ENCODE measurements around the gene VEPH1. TPM values are rescaled to one million over a fixed set of nuclear protein-coding genes. Genes with fewer than 3 reads are reported as not detected.

The VEPH1 gene
- total RNA-seq, 4 donors from 2014 or later = 0.59 to 4.7 (median 2.7) TPM

DNA sequence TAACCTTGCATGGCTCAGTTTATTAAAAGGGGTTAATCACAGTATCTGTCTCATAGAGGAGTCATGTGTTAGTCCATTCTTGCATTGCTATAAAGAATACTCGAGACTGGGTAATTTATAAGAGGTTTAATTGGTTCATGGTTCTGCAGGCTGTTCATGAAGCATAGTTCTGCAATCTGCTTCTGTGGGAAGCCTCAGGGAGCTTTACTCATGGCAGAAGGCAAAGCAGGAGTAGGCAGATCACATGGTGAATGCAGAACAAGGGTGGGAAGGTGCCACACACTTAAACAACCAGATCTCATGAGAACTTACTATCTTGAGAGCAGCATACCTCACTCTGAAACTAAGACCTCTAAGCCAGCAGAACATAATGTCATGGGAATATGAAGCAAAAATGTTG lies 108.8 kb downstream of the VEPH1 start:
- WGBS, 2 donors = 58 to 64% methylated on average over 1 of the region's 1 CpG

DNA sequence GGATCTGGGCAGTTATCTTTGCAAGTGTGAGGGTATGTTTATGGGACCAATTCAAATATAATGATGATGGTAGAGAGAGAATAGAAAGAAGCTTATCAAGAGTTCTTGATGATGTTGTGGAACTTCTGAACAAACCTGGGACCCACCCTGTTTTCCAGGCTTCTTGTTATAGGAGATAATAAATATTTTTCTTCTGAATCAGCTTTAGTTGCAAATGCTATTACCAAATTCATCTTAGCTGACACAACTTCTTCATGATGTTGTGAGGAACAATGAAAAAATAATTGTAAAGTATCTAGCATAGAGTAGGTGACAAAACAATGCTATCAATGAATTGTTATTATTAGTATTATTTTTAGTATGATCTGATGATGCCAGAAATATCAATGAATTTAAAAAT lies 110.1 kb downstream of the VEPH1 start:
- TF ChIP-seq, protein P1, sequence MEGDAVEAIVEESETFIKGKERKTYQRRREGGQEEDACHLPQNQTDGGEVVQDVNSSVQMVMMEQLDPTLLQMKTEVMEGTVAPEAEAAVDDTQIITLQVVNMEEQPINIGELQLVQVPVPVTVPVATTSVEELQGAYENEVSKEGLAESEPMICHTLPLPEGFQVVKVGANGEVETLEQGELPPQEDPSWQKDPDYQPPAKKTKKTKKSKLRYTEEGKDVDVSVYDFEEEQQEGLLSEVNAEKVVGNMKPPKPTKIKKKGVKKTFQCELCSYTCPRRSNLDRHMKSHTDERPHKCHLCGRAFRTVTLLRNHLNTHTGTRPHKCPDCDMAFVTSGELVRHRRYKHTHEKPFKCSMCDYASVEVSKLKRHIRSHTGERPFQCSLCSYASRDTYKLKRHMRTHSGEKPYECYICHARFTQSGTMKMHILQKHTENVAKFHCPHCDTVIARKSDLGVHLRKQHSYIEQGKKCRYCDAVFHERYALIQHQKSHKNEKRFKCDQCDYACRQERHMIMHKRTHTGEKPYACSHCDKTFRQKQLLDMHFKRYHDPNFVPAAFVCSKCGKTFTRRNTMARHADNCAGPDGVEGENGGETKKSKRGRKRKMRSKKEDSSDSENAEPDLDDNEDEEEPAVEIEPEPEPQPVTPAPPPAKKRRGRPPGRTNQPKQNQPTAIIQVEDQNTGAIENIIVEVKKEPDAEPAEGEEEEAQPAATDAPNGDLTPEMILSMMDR (IDR thresholded peaks at IDR 0.05) = no peak
- no peak for TF ChIP-seq POLR2A (IDR thresholded peaks at IDR 0.05)
- intact Hi-C loops (cut with DNase I; ENCODE audit: low total_unique reads) = no loop called here

More for the DNA sequence above, 108.8 kb downstream of the VEPH1 start:
- intact Hi-C loops (cut with DNase I; ENCODE audit: low total_unique reads) = no loop called here
- H3K4me3 ChIP-seq (ENCODE audit: low read depth, poor library complexity, severe bottlenecking) = no peak overlapping the region
- TF ChIP-seq, protein P1 (IDR thresholded peaks at IDR 0.05) = no peak
- no peak for TF ChIP-seq POLR2A (IDR thresholded peaks at IDR 0.05)
- no peak for DNase-seq (ENCODE audit: low spot score in 2 of 2)

DNA sequence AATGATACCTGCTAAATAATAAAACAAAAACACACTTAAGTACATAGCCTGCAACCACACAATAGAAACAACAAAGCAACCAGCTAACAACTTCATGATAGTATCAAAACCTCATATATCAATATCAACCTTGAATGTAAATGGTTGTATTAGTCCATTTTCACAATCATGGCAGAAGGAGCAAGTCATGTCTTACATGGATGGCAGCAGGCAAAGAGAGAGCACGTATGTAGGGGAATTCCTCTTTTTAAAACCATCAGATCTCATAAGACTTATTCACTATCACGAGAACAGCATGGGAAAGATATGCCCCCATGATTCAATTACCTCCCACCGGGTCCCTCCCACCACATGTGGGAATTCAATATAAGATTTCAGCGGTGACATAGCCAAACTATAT lies 111.1 kb downstream of the VEPH1 start:
- WGBS, 2 donors = 89 to 93% methylated on average over 4 of the region's 4 CpGs
- H3K4me3 ChIP-seq (ENCODE audit: low read depth, poor library complexity, severe bottlenecking) = no peak overlapping the region
- DNase-seq (ENCODE audit: low spot score in 2 of 2) = no peak
- intact Hi-C loops (cut with DNase I; ENCODE audit: low total_unique reads) = no loop called here
- TF ChIP-seq POLR2A (IDR thresholded peaks at IDR 0.05) = no peak

More for the DNA sequence above, 110.1 kb downstream of the VEPH1 start:
- H3K4me3 ChIP-seq (ENCODE audit: low read depth, poor library complexity, severe bottlenecking) = no peak overlapping the region
- no peak for DNase-seq (ENCODE audit: low spot score in 2 of 2)

DNA sequence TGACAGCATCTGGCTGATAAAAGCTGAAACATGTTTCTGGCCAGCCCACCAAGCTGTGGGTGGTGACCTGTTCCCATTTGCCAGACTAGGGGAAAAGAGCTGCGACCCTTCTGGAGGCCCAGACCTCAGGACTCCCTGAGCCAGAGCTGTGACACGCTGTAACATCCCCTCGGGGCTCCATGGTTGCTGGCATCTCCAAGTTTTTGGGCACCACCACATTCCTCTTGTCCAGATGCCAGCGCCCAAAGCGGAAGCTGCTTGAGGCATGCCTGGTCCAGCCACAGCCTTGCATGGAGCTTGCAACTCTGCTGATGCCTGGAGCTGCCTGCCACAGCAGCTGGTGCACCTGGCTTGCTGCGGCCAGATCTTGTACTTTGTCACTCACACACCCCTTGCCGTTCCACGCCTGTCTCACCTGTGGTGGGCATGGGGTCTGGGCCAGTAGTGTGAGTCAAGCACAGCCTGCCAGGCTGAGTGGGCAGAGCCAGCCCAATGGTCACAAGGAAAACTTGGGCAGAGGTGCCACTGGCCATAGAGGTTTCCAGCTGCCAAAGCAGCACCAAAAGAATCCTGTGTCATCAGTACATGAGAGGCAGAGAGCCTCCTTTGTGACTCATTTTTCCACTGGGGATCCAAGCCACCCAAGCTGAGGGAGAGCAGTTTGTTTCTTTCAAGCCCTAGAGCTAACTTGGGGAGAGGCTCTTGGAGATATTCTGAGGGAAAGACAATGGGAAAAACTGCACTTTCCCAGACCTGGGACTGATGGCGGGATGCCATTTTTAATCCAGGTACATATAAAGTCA lies 112.3 kb downstream of the VEPH1 start:
- intact Hi-C loops (cut with DNase I; ENCODE audit: low total_unique reads) = no loop called here
- no peak for DNase-seq (ENCODE audit: low spot score in 2 of 2)
- TF ChIP-seq, protein P1 (IDR thresholded peaks at IDR 0.05) = no peak
- TF ChIP-seq POLR2A (IDR thresholded peaks at IDR 0.05) = no peak
- H3K4me3 ChIP-seq (ENCODE audit: low read depth, poor library complexity, severe bottlenecking) = no peak overlapping the region
- 63 to 94% methylated on average over 9 of the region's 9 CpGs for WGBS, 2 donors

DNA sequence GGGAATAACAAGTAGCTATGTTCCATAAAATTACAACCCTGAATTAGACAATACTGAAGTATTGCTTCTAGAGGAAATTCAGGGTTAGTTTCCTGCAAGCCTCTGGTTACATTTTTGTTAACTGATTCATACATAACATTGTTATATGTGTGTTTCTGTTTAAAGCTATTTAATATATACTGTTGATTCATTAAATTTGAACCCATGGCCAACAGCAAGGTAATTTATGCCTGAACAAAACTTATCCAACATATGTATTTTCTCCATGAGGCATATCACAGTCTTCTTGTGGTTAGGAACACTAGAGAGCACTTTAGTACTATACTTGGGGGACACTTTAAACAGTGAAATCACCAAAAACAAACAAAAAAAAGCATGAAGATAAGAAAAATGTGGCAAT lies 114.2 kb downstream of the VEPH1 start:
- DNase-seq (ENCODE audit: low spot score in 2 of 2) = no peak
- intact Hi-C loops (cut with DNase I; ENCODE audit: low total_unique reads) = no loop called here
- TF ChIP-seq, protein P1 (IDR thresholded peaks at IDR 0.05) = no peak
- TF ChIP-seq POLR2A (IDR thresholded peaks at IDR 0.05) = no peak
- no peak overlapping the region for H3K4me3 ChIP-seq (ENCODE audit: low read depth, poor library complexity, severe bottlenecking)

DNA sequence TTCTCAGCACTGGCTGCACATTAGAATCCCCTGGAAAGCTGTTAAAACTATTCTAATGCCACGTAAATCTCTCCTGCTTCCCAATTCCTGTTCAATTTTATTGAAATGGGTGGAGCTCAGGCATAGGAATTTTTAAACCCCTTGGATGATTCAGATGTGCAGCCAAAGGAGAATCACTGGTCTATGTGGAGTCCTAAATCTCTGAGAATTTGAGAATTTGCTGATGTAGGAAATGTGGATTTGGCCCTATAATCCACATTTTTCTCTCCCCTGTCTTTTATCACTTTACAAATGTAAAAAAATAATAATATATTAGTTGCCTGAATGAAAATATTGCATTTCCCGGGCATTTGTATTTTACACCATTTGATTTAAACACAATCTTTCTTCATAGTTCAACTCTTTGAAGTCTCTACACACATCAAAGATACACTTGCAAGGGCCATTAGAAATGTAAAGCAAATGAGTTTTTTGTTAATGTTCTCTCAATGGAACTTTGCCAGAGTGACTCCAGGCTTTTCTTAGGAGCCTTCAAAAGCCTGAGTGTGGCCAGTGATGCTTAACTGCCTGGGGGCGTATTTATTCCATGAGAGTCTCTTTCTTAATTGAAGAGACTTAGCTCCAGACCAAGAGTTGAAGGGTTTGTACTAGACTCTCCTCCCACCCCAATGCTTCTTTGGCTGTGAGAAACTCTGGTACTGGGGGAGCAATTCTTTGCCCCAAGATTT lies 115.3 kb downstream of the VEPH1 start:
- TF ChIP-seq POLR2A (IDR thresholded peaks at IDR 0.05) = no peak
- TF ChIP-seq, protein P1 (IDR thresholded peaks at IDR 0.05) = no peak
- 36 to 66% methylated on average over 3 of the region's 3 CpGs for WGBS, 2 donors
- DNase-seq (ENCODE audit: low spot score in 2 of 2) = no peak
- intact Hi-C loops (cut with DNase I; ENCODE audit: low total_unique reads) = no loop called here
- no peak overlapping the region for H3K4me3 ChIP-seq (ENCODE audit: low read depth, poor library complexity, severe bottlenecking)

Measured in lower leg skin (tissue), 4 donors.